A673 (cell line): ENCODE measurements around the gene UBA6. TPM values are rescaled to one million over a fixed set of nuclear protein-coding genes. Genes with fewer than 3 reads are reported as not detected.
"Not testable (repeated sequence)": the region's sequence is repeated elsewhere in the genome, so short reads cannot be mapped to it uniquely, and the experiment has no call there.

Experiments
- BruUV-seq: library from RNA; stranded (reverse); fragments of 400-500 nt; replicated peaks from 2 replicates; lab custom pipeline; 2021; lab: Mats Ljungman, UMichigan
- CTCF ChIA-PET: fragments of 300-600 bp; sonication (Branson Sonifier 250); formaldehyde crosslinking; loops from one replicate; lab custom pipeline; 2022; ENCODE audit warnings: antibody characterized with exemption; lab: Charles Lee
- POLR2A ChIA-PET: fragments of 300-600 bp; sonication (Branson Sonifier 250); formaldehyde crosslinking; loops from one replicate; lab custom pipeline; 2022; ENCODE audit warnings: antibody characterized with exemption; ENCODE audit not compliant: low non-redundant PET; lab: Charles Lee
- DNase-seq: peaks from one replicate; pipeline ENCODE4 v3.0.0-alpha.2; 2015; ENCODE audit warnings: low spot score
- H3K27ac ChIP-seq: fragments of 200-600 bp; sonication (generic); 2 replicates; pipeline ENCODE4 v1.5.1; 2016; ENCODE audit warnings: mixed run types, low read depth, mild to moderate bottlenecking, mixed read lengths, antibody characterized with exemption, low read length; ENCODE audit not compliant: poor library complexity, severe bottlenecking
- H3K27me3 ChIP-seq: fragments of 200-600 bp; sonication (generic); replicated peaks from 2 replicates; pipeline ENCODE4 v1.6.1; 2017; ENCODE audit warnings: mixed run types, low read depth, mild to moderate bottlenecking, mixed read lengths, antibody characterized with exemption, low read length; ENCODE audit not compliant: insufficient read depth, poor library complexity
- H3K36me3 ChIP-seq: fragments of 200-600 bp; sonication (generic); 2 replicates; pipeline ENCODE4 v1.6.1; 2016; ENCODE audit warnings: mixed run types, mild to moderate bottlenecking, mixed read lengths, antibody characterized with exemption, low read length; ENCODE audit not compliant: insufficient read depth, poor library complexity, severe bottlenecking
- H3K4me1 ChIP-seq: fragments of 200-600 bp; sonication (generic); 2 replicates; pipeline ENCODE4 v1.6.1; 2017; ENCODE audit warnings: mixed run types, mild to moderate bottlenecking, mixed read lengths, antibody characterized with exemption, low read length; ENCODE audit not compliant: insufficient read depth, poor library complexity, severe bottlenecking
- H3K4me3 ChIP-seq: fragments of 200-600 bp; sonication (generic); 2 replicates; pipeline ENCODE4 v1.5.1; 2016; ENCODE audit warnings: low read depth, mixed run types, mild to moderate bottlenecking, mixed read lengths, low read length; ENCODE audit not compliant: poor library complexity, severe bottlenecking
- H3K9me3 ChIP-seq: fragments of 200-600 bp; sonication (generic); 2 replicates; pipeline ENCODE4 v1.6.1; 2016; ENCODE audit warnings: mixed run types, low read depth, mild to moderate bottlenecking, mixed read lengths, antibody characterized with exemption, low read length; ENCODE audit not compliant: poor library complexity, severe bottlenecking
- EZH2 ChIP-seq: fragments of 200-600 bp; sonication (generic); IDR thresholded peaks from 2 replicates; pipeline ENCODE4 v1.6.1; 2017; ENCODE audit warnings: borderline replicate concordance, low read depth, mild to moderate bottlenecking, mixed read lengths, antibody characterized with exemption, low read length; ENCODE audit not compliant: poor library complexity, severe bottlenecking
- intact Hi-C: fragments of 100-400 bp; cut with micrococcal nuclease; formaldehyde crosslinking; loops from one replicate; pipeline ENCODE4 v1.10.0; 2022; ENCODE audit not compliant: unreplicated experiment
- total RNA-seq: library from RNA; stranded (reverse); gene quantifications from 2 replicates; pipeline ENCODE4 v1.2.3, GENCODE V29; 2021
- TF ChIP-seq, protein P1 (sequence below): fragments of 300-800, 200-600 bp; sonication (generic); conservative IDR thresholded peaks from 2 replicates; pipeline ENCODE4 v1.5.1; 2017; ENCODE audit warnings: low read depth, mild to moderate bottlenecking, antibody characterized with exemption, low read length, moderate library complexity, mixed read lengths

The UBA6 gene
- total RNA-seq, 1 experiment from 2014 or later = 33.2 TPM

DNA sequence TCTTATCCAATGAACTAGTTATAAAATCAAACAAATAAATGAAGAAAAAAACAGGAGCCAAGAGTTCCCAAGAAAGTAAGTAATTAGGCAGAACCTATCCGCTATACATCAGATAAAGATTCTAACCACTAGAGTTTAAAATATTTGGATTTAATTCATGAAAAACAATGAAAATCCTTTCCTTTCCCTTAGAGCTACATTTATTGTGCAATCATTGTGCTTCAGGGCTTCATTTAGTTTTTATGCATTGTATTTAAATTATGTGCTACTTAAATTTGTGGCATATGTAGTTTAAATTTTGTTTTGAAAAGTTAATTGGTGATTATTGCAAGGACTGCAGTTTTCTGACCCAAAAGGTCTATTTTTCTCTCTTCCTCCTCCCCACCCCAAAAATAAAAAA is 35.3 kb upstream of the UBA6 start:
- Histone ChIP-seq H3K9me3 (no peaks in the 10 kb centered on the region), H3K27me3 (no peaks in the 10 kb centered on the region), H3K27ac (no peak overlapping the region), H3K4me3 (no peak overlapping the region), H3K4me1 (no peaks in the 10 kb centered on the region), H3K36me3 (no peaks in the 10 kb centered on the region)
- intact Hi-C loops = no loop called here
- BruUV-seq = no TSS peak
- POLR2A ChIA-PET = interaction anchor here (0.6 kb wide), 1 partner anchor 16 kb away, joined by 5 read pairs; no protein-coding TSS in a partner anchor
- CTCF ChIA-PET = no interaction called here
- no peak for DNase-seq
- TF ChIP-seq EZH2 = no peak
- TF ChIP-seq, protein P1, sequence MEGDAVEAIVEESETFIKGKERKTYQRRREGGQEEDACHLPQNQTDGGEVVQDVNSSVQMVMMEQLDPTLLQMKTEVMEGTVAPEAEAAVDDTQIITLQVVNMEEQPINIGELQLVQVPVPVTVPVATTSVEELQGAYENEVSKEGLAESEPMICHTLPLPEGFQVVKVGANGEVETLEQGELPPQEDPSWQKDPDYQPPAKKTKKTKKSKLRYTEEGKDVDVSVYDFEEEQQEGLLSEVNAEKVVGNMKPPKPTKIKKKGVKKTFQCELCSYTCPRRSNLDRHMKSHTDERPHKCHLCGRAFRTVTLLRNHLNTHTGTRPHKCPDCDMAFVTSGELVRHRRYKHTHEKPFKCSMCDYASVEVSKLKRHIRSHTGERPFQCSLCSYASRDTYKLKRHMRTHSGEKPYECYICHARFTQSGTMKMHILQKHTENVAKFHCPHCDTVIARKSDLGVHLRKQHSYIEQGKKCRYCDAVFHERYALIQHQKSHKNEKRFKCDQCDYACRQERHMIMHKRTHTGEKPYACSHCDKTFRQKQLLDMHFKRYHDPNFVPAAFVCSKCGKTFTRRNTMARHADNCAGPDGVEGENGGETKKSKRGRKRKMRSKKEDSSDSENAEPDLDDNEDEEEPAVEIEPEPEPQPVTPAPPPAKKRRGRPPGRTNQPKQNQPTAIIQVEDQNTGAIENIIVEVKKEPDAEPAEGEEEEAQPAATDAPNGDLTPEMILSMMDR = no peak

GRCh38 chr4:67735325-67735724 is 34.4 kb upstream of the UBA6 start:
- POLR2A ChIA-PET = no interaction called here
- no peak overlapping the region for H3K27ac ChIP-seq
- TF ChIP-seq, protein P1 = no peak
- no peak for TF ChIP-seq EZH2

DNA sequence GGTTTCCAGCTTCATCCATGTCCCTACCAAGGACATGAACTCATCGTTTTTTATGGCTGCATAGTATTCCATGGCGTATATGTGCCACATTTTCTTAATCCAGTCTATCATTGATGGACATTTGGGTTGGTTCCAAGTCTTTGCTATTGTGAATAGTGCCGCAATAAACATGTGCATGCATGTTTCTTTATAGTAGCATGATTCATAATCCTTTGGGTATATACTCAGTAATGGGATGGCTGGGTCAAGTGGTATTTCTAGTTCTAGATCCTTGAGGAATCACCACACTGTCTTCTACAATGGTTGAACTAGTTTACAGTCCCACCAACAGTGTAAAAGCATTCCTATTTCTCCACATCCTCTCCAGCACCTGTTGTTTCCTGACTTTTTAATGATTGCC is 29.6 kb upstream of the UBA6 start:
- BruUV-seq = not testable (repeated sequence)

More at GRCh38 chr4:67735325-67735724, 34.4 kb upstream of the UBA6 start:
- CTCF ChIA-PET = no interaction called here
- Histone ChIP-seq H3K27me3 (no peaks in the 10 kb centered on the region), H3K4me1 (no peaks in the 10 kb centered on the region), H3K36me3 (no peaks in the 10 kb centered on the region), H3K4me3 (no peak overlapping the region), H3K9me3 (no peaks in the 10 kb centered on the region)
- BruUV-seq = no TSS peak
- intact Hi-C loops = no loop called here
- no peak for DNase-seq

GRCh38 chr4:67727124-67727850 is 26.3 kb upstream of the UBA6 start:
- no TSS peak for BruUV-seq
- H3K27ac ChIP-seq = no peak overlapping the region
- intact Hi-C loops = no loop called here
- no peak for DNase-seq
- no peaks in the 10 kb centered on the region for H3K36me3 ChIP-seq
- TF ChIP-seq, protein P1 = no peak
- no peak for TF ChIP-seq EZH2
- H3K4me1 ChIP-seq = no peaks in the 10 kb centered on the region
- H3K9me3 ChIP-seq = no peaks in the 10 kb centered on the region
- POLR2A ChIA-PET = no interaction called here
- CTCF ChIA-PET = no interaction called here
- H3K4me3 ChIP-seq = no peak overlapping the region
- H3K27me3 ChIP-seq = no peaks in the 10 kb centered on the region

More for the DNA sequence above, 29.6 kb upstream of the UBA6 start:
- POLR2A ChIA-PET, H3K4me3 ChIP-seq, CTCF ChIA-PET, H3K27ac ChIP-seq, intact Hi-C loops, DNase-seq, H3K4me1 ChIP-seq, H3K27me3 ChIP-seq, H3K36me3 ChIP-seq, H3K9me3 ChIP-seq: not testable (repeated sequence)
